GM12878 (cell line): ENCODE measurements around the gene FLT4. TPM values are rescaled to one million over a fixed set of nuclear protein-coding genes. Genes with fewer than 3 reads are reported as not detected.

ENCODE experiments used
- CHD2 ChIP-seq: IDR thresholded peaks from 2 replicates; pipeline ENCODE4 v1.6.1; 2011; ENCODE audit warnings: low read depth, low read length, improper control_type of control experiment, borderline replicate concordance
- EP300 ChIP-seq, 2 experiments: fragments of 150-350 bp in 1 of 2; IDR thresholded peaks; 2 replicates each; pipeline ENCODE4 v1.6.1; 2011 to 2012; ENCODE audit warnings: low read depth in 2 of 2, low read length in 2 of 2, borderline replicate concordance in 1 of 2, improper control_type of control experiment in 1 of 2, inconsistent platforms in 1 of 2; ENCODE audit not compliant: control insufficient read depth in 1 of 2
- MXI1 ChIP-seq: fragments of 150-350 bp; IDR thresholded peaks from 2 replicates; pipeline ENCODE4 v1.6.1; 2011; ENCODE audit warnings: low read depth, mild to moderate bottlenecking, inconsistent platforms, low read length, improper control_type of control experiment
- NR2C1 ChIP-seq: fragments of 450-650 bp; IDR thresholded peaks from 2 replicates; pipeline ENCODE4 v1.6.1; 2017; ENCODE audit warnings: antibody characterized with exemption, mild to moderate bottlenecking, moderate library complexity
- RELA ChIP-seq: fragments of 450-650 bp; IDR thresholded peaks from 2 replicates; pipeline ENCODE4 v1.8.0; 2014; ENCODE audit warnings: borderline replicate concordance; ENCODE audit not compliant: partially characterized antibody
- RFX5 ChIP-seq: IDR thresholded peaks from 2 replicates; pipeline ENCODE4 v1.6.1; 2011; ENCODE audit warnings: low read depth, low read length, improper control_type of control experiment
- TARDBP ChIP-seq: IDR thresholded peaks from 2 replicates; pipeline ENCODE4 v1.6.1; 2016; ENCODE audit warnings: borderline replicate concordance
- polyA plus RNA-seq, 11 experiments: library from polyadenylated mRNA; depleted of rRNA in 4 of 11; unstranded in 6 of 11; stranded (reverse) in 5 of 11; fragments of >200 nt; fragmentation: Nextera tagmentation in 4 of 11; fragmentation: Illumina TruSeq in 1 of 11; extraction: Ambion mirVana in 4 of 11; extraction: Trizol in 1 of 11; gene quantifications; 1 replicate in 1 of 11; 2 replicates in 10 of 11; pipeline versions ENCODE4 v1.2.1 to v1.2.3, GENCODE V29; 2011 to 2016; ENCODE audit warnings: inconsistent platforms in 2 of 11, missing spikeins in 2 of 11, low read depth in 1 of 11
- total RNA-seq, 4 experiments: library from RNA; depleted of rRNA in 3 of 4; stranded (reverse); fragments of >200 nt in 3 of 4; fragmentation: Illumina TruSeq in 1 of 4; extraction: Trizol in 1 of 4; gene quantifications; 2 replicates each; pipeline versions ENCODE4 v1.2.1 to v1.2.3, GENCODE V29; 2013 to 2021
- TF ChIP-seq, protein P1 (sequence below): fragments of 450-650 bp; IDR thresholded peaks from 2 replicates; pipeline ENCODE4 v1.6.1; 2017; ENCODE audit warnings: mild to moderate bottlenecking, moderate library complexity
- TF ChIP-seq, protein P2 (sequence below): IDR thresholded peaks from 2 replicates; pipeline ENCODE4 v1.6.1; 2011; ENCODE audit warnings: low read depth, mild to moderate bottlenecking, low read length, moderate library complexity, borderline replicate concordance; ENCODE audit errors: extremely low read depth
- TF ChIP-seq, protein P3 (sequence below): IDR thresholded peaks from 2 replicates; pipeline ENCODE4 v1.6.1; 2011; ENCODE audit warnings: low read depth, low read length, improper control_type of control experiment, borderline replicate concordance

Gene FLT4
- total and polyA plus RNA-seq, 10 of the 15 experiments (the other 5 are each of a cell fraction or from before 2014, with no cell fraction given), result 0.18 TPM; not detected in 9

GRCh38 chr5:180633283-180634177 is 15.9 kb downstream of the FLT4 start (continued):
- TF ChIP-seq, protein P1, sequence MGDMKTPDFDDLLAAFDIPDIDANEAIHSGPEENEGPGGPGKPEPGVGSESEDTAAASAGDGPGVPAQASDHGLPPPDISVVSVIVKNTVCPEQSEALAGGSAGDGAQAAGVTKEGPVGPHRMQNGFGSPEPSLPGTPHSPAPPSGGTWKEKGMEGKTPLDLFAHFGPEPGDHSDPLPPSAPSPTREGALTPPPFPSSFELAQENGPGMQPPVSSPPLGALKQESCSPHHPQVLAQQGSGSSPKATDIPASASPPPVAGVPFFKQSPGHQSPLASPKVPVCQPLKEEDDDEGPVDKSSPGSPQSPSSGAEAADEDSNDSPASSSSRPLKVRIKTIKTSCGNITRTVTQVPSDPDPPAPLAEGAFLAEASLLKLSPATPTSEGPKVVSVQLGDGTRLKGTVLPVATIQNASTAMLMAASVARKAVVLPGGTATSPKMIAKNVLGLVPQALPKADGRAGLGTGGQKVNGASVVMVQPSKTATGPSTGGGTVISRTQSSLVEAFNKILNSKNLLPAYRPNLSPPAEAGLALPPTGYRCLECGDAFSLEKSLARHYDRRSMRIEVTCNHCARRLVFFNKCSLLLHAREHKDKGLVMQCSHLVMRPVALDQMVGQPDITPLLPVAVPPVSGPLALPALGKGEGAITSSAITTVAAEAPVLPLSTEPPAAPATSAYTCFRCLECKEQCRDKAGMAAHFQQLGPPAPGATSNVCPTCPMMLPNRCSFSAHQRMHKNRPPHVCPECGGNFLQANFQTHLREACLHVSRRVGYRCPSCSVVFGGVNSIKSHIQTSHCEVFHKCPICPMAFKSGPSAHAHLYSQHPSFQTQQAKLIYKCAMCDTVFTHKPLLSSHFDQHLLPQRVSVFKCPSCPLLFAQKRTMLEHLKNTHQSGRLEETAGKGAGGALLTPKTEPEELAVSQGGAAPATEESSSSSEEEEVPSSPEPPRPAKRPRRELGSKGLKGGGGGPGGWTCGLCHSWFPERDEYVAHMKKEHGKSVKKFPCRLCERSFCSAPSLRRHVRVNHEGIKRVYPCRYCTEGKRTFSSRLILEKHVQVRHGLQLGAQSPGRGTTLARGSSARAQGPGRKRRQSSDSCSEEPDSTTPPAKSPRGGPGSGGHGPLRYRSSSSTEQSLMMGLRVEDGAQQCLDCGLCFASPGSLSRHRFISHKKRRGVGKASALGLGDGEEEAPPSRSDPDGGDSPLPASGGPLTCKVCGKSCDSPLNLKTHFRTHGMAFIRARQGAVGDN, result no peak
- TF ChIP-seq RELA, result no peak
- TF ChIP-seq, protein P2, sequence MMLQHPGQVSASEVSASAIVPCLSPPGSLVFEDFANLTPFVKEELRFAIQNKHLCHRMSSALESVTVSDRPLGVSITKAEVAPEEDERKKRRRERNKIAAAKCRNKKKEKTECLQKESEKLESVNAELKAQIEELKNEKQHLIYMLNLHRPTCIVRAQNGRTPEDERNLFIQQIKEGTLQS, result no peak
- no peak for TF ChIP-seq CHD2
- no peak for TF ChIP-seq NR2C1
- TF ChIP-seq, protein P3, sequence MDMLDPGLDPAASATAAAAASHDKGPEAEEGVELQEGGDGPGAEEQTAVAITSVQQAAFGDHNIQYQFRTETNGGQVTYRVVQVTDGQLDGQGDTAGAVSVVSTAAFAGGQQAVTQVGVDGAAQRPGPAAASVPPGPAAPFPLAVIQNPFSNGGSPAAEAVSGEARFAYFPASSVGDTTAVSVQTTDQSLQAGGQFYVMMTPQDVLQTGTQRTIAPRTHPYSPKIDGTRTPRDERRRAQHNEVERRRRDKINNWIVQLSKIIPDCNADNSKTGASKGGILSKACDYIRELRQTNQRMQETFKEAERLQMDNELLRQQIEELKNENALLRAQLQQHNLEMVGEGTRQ, result no peak
- no peak for TF ChIP-seq MXI1
- no peak for TF ChIP-seq RFX5
- TF ChIP-seq TARDBP, result no peak
- no peak for TF ChIP-seq EP300 (IDR thresholded peaks at IDR 0.05; ENCODE audit: borderline replicate concordance in 1 of 2, control insufficient read depth in 1 of 2, low read depth in 2 of 2, low read length in 2 of 2)
